GM21723 (cell line): ENCODE measurements around the gene NEK9.
A peak's percentile ranks its signal among the peaks of the same experiment; 100 is the strongest.
"Not testable (repeated sequence)": the region's sequence is repeated elsewhere in the genome, so short reads cannot be mapped to it uniquely, and the experiment has no call there.

Experiments
- ATAC-seq: cut with Tn5 transposase; IDR thresholded peaks from one replicate; pipeline ENCODE4 v1.9.1; 2021; ENCODE audit warnings: mild to moderate bottlenecking, moderate library complexity; ENCODE audit not compliant: unreplicated experiment

Gene NEK9

GRCh38 chr14:75068294-75069120 is 58.3 kb downstream of the NEK9 start:
- ATAC-seq, result peak; percentile 9

- not testable (repeated sequence) for ATAC-seq
Observed at GRCh38 chr14:75067765-75068164, 59.1 kb downstream of the NEK9 start.

GRCh38 chr14:75067212-75067611 is 59.6 kb downstream of the NEK9 start:
- no peak for ATAC-seq

- no peak for ATAC-seq
Observed at GRCh38 chr14:75066691-75067090, 60.2 kb downstream of the NEK9 start.

GRCh38 chr14:75064205-75064567 is 62.7 kb downstream of the NEK9 start:
- ATAC-seq, result no peak

GRCh38 chr14:75063491-75064204 is 63.2 kb downstream of the NEK9 start, which contains the start of gene ACYP1:
Gene ACYP1, minus strand, starts transcription at chr14:75064024. Its CDS starts 471 bp downstream, at chr14:75063553.
- ATAC-seq, result peak; percentile 96

- ATAC-seq, result no peak
Observed at GRCh38 chr14:75063013-75063412, 63.8 kb downstream of the NEK9 start.

GRCh38 chr14:75060420-75060819 is 66.4 kb downstream of the NEK9 start:
- no peak for ATAC-seq

GRCh38 chr14:75059642-75060041 is 67.2 kb downstream of the NEK9 start:
- ATAC-seq, result no peak

- ATAC-seq, result no peak
Observed at GRCh38 chr14:75054421-75054820, 72.4 kb downstream of the NEK9 start.

GRCh38 chr14:75053396-75054291 is 73.2 kb downstream of the NEK9 start:
- ATAC-seq, result no peak

- ATAC-seq, result no peak
Observed at GRCh38 chr14:75051556-75051899, 75.3 kb downstream of the NEK9 start.

- peak; percentile 77 for ATAC-seq
Observed at GRCh38 chr14:75050852-75051555, 75.8 kb downstream of the NEK9 start, which contains the start of gene MLH3. Gene MLH3, minus strand, starts transcription at chr14:75051467. Its CDS starts 1,812 bp downstream, at chr14:75049655.

GRCh38 chr14:75049731-75050201 is 77.1 kb downstream of the NEK9 start:
- no peak for ATAC-seq

- ATAC-seq, result no peak
Observed at GRCh38 chr14:75049136-75049535, 77.7 kb downstream of the NEK9 start.

GRCh38 chr14:75048101-75048500 is 78.7 kb downstream of the NEK9 start:
- no peak for ATAC-seq

GRCh38 chr14:75047506-75047905 is 79.3 kb downstream of the NEK9 start:
- ATAC-seq, result no peak

- no peak for ATAC-seq
Observed at GRCh38 chr14:75046899-75047298, 79.9 kb downstream of the NEK9 start.

GRCh38 chr14:75046275-75046674 is 80.6 kb downstream of the NEK9 start:
- no peak for ATAC-seq

- ATAC-seq, result no peak
Observed at GRCh38 chr14:75044752-75045151, 82.1 kb downstream of the NEK9 start.
